Dendritic cell treated with granulocyte-macrophage colony-stimulating factor and Interleukin-4, amounts not matched to agents 40 ng/mL and 50 ng/mL, for 4 days (primary cell): Measurements from ENCODE around the gene VILL.
"Not testable (repeated sequence)": the region's sequence is repeated elsewhere in the genome, so short reads cannot be mapped to it uniquely, and the experiment has no call there.

Source experiments
- H3K27ac Mint-ChIP-seq: one replicate; pipeline ENCODE4 v1.8.0; 2022; ENCODE audit warnings: mild to moderate bottlenecking, mixed read lengths
- H3K27me3 Mint-ChIP-seq: one replicate; pipeline ENCODE4 v1.8.0; 2022; ENCODE audit warnings: mild to moderate bottlenecking, mixed read lengths
- H3K36me3 Mint-ChIP-seq: one replicate; pipeline ENCODE4 v1.8.0; 2022; ENCODE audit warnings: low read depth, mixed read lengths
- H3K4me1 Mint-ChIP-seq: one replicate; pipeline ENCODE4 v1.8.0; 2022; ENCODE audit warnings: low read depth, mixed read lengths
- H3K4me3 Mint-ChIP-seq: one replicate; pipeline ENCODE4 v1.8.0; 2022; ENCODE audit warnings: mild to moderate bottlenecking, moderate library complexity, mixed read lengths
- H3K9me3 Mint-ChIP-seq: one replicate; pipeline ENCODE4 v1.8.0; 2022; ENCODE audit warnings: mixed read lengths
- intact Hi-C: fragments of 100-400 bp; cut with micrococcal nuclease; formaldehyde crosslinking; loops from one replicate; pipeline ENCODE4 v1.15.0; 2022

VILL gene

GRCh38 chr3:38046821-38047220 is 56.2 kb downstream of the VILL start:
- intact Hi-C loops, result no loop called here
- peaks cover 21% of the 10 kb centered on the region for H3K4me1 Mint-ChIP-seq
- no peak overlapping the region for H3K27ac Mint-ChIP-seq
- H3K9me3 Mint-ChIP-seq, result no peaks in the 10 kb centered on the region
- no peak overlapping the region for H3K4me3 Mint-ChIP-seq
- no peaks in the 10 kb centered on the region for H3K36me3 Mint-ChIP-seq
- H3K27me3 Mint-ChIP-seq, result no peaks in the 10 kb centered on the region

- intact Hi-C loops, result no loop called here
- Mint-ChIP-seq H3K27ac (no peak overlapping the region), H3K9me3 (no peaks in the 10 kb centered on the region), H3K4me3 (no peak overlapping the region), H3K36me3 (no peaks in the 10 kb centered on the region), H3K27me3 (no peaks in the 10 kb centered on the region), H3K4me1 (peaks cover 16% of the 10 kb centered on the region)
Observed at GRCh38 chr3:38047896-38048295, 57.3 kb downstream of the VILL start.

- peaks cover 4% of the 10 kb centered on the region for H3K4me1 Mint-ChIP-seq
- no peak overlapping the region for H3K27ac Mint-ChIP-seq
- no peaks in the 10 kb centered on the region for H3K9me3 Mint-ChIP-seq
- H3K4me3 Mint-ChIP-seq, result no peak overlapping the region
- intact Hi-C loops, result no loop called here
- H3K27me3 Mint-ChIP-seq, result no peaks in the 10 kb centered on the region
- H3K36me3 Mint-ChIP-seq, result no peaks in the 10 kb centered on the region
Observed at GRCh38 chr3:38049358-38050126, 59.0 kb downstream of the VILL start.

GRCh38 chr3:38051131-38051530 is 60.5 kb downstream of the VILL start:
- Mint-ChIP-seq H3K27ac (no peak overlapping the region), H3K4me3 (no peak overlapping the region), H3K27me3 (no peaks in the 10 kb centered on the region), H3K9me3 (no peaks in the 10 kb centered on the region), H3K36me3 (no peaks in the 10 kb centered on the region), H3K4me1 (no peaks in the 10 kb centered on the region)
- intact Hi-C loops, result no loop called here

- H3K9me3 Mint-ChIP-seq, H3K4me3 Mint-ChIP-seq, H3K36me3 Mint-ChIP-seq, intact Hi-C loops, H3K27ac Mint-ChIP-seq, H3K27me3 Mint-ChIP-seq, H3K4me1 Mint-ChIP-seq: not testable (repeated sequence)
Observed at GRCh38 chr3:38053286-38053685, 62.7 kb downstream of the VILL start.

GRCh38 chr3:38053813-38054498 is 63.4 kb downstream of the VILL start:
- intact Hi-C loops, H3K27me3 Mint-ChIP-seq, H3K9me3 Mint-ChIP-seq, H3K4me1 Mint-ChIP-seq, H3K27ac Mint-ChIP-seq, H3K4me3 Mint-ChIP-seq, H3K36me3 Mint-ChIP-seq: not testable (repeated sequence)

- intact Hi-C loops, result no loop called here
- Mint-ChIP-seq H3K9me3 (no peaks in the 10 kb centered on the region), H3K4me1 (no peaks in the 10 kb centered on the region), H3K4me3 (no peak overlapping the region), H3K27me3 (no peaks in the 10 kb centered on the region), H3K27ac (no peak overlapping the region), H3K36me3 (no peaks in the 10 kb centered on the region)
Observed at GRCh38 chr3:38054499-38055001, 64.0 kb downstream of the VILL start.
